Body of pancreas (tissue), 4 donors: ENCODE data around the gene ENAH.

Experiments used
- CTCF ChIP-seq, 7 experiments: fragments of 450-650 bp in 4 of 7; fragments of 200-600 bp in 3 of 7; sonication (generic) in 3 of 7; IDR thresholded peaks; one replicate each; pipeline ENCODE4 v1.5.1; 2016 to 2019; ENCODE audit warnings: antibody characterized with exemption in 7 of 7
- POLR2A ChIP-seq, 3 donors: fragments of 450-650 bp; IDR thresholded peaks; one replicate each; pipeline ENCODE4 v1.6.1; 2016; ENCODE audit warnings: antibody characterized with exemption in 3 of 3, mild to moderate bottlenecking in 2 of 3

- no peak for TF ChIP-seq CTCF (IDR thresholded peaks at IDR 0.05)
- TF ChIP-seq POLR2A (IDR thresholded peaks at IDR 0.05): no peak
These were observed 13.6 kb upstream of the ENAH start for GRCh38 chr1:225666495-225666894.
